K562 (cell line): Measurements from ENCODE around the gene ITGB2.

ENCODE experiments used
- BCL6 ChIP-seq: fragments of 250-450 bp; sonication (Bioruptor Pico); IDR thresholded peaks from 2 replicates; pipeline ENCODE4 v1.4.0; 2020
- EZH2 ChIP-seq: IDR thresholded peaks from 2 replicates; pipeline ENCODE4 v1.6.1; 2012; ENCODE audit warnings: low read depth, mild to moderate bottlenecking, inconsistent platforms, low read length, borderline replicate concordance
- HNRNPUL1 ChIP-seq: fragments of 200-400 bp; formaldehyde crosslinking; IDR thresholded peaks from 2 replicates; pipeline ENCODE4 v1.6.1; 2017; ENCODE audit warnings: low read length
- MAFF ChIP-seq: IDR thresholded peaks from 2 replicates; pipeline ENCODE4 v1.6.1; 2012; ENCODE audit warnings: low read length, improper control_type of control experiment
- PHF21A ChIP-seq: fragments of 450-650 bp; IDR thresholded peaks from 2 replicates; pipeline ENCODE4 v1.6.1; 2017; ENCODE audit warnings: low read depth, borderline replicate concordance
- POLR2A ChIP-seq: fragments of 450-650 bp; conservative IDR thresholded peaks from 2 replicates; pipeline ENCODE4 v1.6.1; 2016
- SIN3A ChIP-seq, 2 experiments: fragments of 150-350 bp in 1 of 2; IDR thresholded peaks; 2 replicates each; pipeline ENCODE4 v1.6.1; 2011 to 2016; ENCODE audit warnings: borderline replicate concordance in 2 of 2, low read depth in 2 of 2, low read length in 2 of 2, mild to moderate bottlenecking in 2 of 2, moderate library complexity in 2 of 2; ENCODE audit not compliant: control insufficient read depth in 1 of 2
- TGIF2 ChIP-seq: sonication (generic); formaldehyde crosslinking; IDR thresholded peaks from 2 replicates; pipeline ENCODE4 v1.8.1; 2022; ENCODE audit warnings: mild to moderate bottlenecking, missing genetic modification reagents, moderate library complexity
- ZNF436 ChIP-seq: fragments of 250-450, 450-650 bp; sonication (Bioruptor Pico); formaldehyde crosslinking; IDR thresholded peaks from 2 replicates; pipeline ENCODE4 v1.7.0; 2020; ENCODE audit warnings: mild to moderate bottlenecking
- TF ChIP-seq, protein P1 (sequence below): sonication (generic); formaldehyde crosslinking; IDR thresholded peaks from 2 replicates; pipeline ENCODE4 v1.8.1; 2023; ENCODE audit warnings: mild to moderate bottlenecking, missing genetic modification reagents
- TF ChIP-seq, protein P2 (sequence below), 3 experiments: IDR thresholded peaks in 2 of 3; conservative IDR thresholded peaks in 1 of 3; 2 replicates each; pipeline ENCODE4 v1.5.1; 2011 to 2012; ENCODE audit warnings: low read length in 3 of 3, mild to moderate bottlenecking in 3 of 3, control low read depth in 2 of 3, improper control_type of control experiment in 1 of 3, inconsistent platforms in 1 of 3, low read depth in 1 of 3, mixed read lengths in 1 of 3, moderate library complexity in 1 of 3; ENCODE audit not compliant: insufficient read depth in 2 of 3
- TF ChIP-seq, protein P3 (sequence below), 2 experiments: fragments of 450-650 bp; IDR thresholded peaks; 2 replicates each; pipeline ENCODE4 v1.6.1; 2018; ENCODE audit warnings: mild to moderate bottlenecking in 2 of 2, low read depth in 1 of 2; ENCODE audit not compliant: partially characterized antibody in 2 of 2

DNA sequence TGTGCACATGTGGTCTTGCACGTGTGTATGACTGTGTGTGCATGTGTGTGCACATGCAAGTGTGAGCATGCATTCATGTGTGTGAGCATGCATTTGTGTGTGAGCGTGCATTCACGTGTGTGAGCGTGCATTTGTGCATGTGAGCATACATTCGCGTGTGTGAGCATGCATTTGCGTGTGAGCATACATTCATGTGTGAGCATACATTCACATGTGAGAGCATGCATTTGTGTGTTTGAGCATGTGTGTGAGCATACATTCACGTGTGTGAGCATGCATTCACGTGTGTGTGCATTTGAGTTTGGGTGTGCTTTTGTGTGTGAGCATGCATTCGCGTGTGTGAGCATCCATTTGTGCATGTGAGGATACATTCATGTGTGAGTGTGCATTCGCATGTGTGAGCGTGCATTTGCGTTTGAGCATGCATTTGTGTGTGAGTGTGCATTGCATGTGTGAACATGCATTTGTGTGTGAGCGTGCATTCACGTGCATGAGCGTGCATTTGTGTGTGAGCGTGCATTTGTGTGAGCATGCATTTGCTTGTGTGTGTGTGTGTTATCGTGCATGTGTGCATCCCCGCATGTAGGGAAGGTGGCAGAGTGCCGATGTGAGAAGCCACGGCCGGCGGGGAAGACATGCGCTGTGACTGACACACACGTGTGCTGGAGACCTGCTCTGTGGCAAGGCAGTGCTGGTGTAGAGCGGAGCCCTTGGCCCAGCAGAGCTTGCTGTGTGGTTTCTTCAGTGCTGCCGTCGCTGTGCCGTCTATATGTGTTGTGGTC lies 18.2 kb downstream of the ITGB2 start:
- no peak for TF ChIP-seq TGIF2
- no peak for TF ChIP-seq EZH2
- TF ChIP-seq, protein P1, sequence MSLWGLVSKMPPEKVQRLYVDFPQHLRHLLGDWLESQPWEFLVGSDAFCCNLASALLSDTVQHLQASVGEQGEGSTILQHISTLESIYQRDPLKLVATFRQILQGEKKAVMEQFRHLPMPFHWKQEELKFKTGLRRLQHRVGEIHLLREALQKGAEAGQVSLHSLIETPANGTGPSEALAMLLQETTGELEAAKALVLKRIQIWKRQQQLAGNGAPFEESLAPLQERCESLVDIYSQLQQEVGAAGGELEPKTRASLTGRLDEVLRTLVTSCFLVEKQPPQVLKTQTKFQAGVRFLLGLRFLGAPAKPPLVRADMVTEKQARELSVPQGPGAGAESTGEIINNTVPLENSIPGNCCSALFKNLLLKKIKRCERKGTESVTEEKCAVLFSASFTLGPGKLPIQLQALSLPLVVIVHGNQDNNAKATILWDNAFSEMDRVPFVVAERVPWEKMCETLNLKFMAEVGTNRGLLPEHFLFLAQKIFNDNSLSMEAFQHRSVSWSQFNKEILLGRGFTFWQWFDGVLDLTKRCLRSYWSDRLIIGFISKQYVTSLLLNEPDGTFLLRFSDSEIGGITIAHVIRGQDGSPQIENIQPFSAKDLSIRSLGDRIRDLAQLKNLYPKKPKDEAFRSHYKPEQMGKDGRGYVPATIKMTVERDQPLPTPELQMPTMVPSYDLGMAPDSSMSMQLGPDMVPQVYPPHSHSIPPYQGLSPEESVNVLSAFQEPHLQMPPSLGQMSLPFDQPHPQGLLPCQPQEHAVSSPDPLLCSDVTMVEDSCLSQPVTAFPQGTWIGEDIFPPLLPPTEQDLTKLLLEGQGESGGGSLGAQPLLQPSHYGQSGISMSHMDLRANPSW (CRISPR knock-in tag): no peak
- TF ChIP-seq, protein P2, sequence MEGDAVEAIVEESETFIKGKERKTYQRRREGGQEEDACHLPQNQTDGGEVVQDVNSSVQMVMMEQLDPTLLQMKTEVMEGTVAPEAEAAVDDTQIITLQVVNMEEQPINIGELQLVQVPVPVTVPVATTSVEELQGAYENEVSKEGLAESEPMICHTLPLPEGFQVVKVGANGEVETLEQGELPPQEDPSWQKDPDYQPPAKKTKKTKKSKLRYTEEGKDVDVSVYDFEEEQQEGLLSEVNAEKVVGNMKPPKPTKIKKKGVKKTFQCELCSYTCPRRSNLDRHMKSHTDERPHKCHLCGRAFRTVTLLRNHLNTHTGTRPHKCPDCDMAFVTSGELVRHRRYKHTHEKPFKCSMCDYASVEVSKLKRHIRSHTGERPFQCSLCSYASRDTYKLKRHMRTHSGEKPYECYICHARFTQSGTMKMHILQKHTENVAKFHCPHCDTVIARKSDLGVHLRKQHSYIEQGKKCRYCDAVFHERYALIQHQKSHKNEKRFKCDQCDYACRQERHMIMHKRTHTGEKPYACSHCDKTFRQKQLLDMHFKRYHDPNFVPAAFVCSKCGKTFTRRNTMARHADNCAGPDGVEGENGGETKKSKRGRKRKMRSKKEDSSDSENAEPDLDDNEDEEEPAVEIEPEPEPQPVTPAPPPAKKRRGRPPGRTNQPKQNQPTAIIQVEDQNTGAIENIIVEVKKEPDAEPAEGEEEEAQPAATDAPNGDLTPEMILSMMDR (IDR thresholded peaks at IDR 0.05 in 2 of 3, conservative IDR thresholded peaks at IDR 0.05 in 1 of 3; ENCODE audit: insufficient read depth in 2 of 3, low read depth in 1 of 3, low read length in 3 of 3): no peak
- no peak for TF ChIP-seq PHF21A
- TF ChIP-seq, protein P3, sequence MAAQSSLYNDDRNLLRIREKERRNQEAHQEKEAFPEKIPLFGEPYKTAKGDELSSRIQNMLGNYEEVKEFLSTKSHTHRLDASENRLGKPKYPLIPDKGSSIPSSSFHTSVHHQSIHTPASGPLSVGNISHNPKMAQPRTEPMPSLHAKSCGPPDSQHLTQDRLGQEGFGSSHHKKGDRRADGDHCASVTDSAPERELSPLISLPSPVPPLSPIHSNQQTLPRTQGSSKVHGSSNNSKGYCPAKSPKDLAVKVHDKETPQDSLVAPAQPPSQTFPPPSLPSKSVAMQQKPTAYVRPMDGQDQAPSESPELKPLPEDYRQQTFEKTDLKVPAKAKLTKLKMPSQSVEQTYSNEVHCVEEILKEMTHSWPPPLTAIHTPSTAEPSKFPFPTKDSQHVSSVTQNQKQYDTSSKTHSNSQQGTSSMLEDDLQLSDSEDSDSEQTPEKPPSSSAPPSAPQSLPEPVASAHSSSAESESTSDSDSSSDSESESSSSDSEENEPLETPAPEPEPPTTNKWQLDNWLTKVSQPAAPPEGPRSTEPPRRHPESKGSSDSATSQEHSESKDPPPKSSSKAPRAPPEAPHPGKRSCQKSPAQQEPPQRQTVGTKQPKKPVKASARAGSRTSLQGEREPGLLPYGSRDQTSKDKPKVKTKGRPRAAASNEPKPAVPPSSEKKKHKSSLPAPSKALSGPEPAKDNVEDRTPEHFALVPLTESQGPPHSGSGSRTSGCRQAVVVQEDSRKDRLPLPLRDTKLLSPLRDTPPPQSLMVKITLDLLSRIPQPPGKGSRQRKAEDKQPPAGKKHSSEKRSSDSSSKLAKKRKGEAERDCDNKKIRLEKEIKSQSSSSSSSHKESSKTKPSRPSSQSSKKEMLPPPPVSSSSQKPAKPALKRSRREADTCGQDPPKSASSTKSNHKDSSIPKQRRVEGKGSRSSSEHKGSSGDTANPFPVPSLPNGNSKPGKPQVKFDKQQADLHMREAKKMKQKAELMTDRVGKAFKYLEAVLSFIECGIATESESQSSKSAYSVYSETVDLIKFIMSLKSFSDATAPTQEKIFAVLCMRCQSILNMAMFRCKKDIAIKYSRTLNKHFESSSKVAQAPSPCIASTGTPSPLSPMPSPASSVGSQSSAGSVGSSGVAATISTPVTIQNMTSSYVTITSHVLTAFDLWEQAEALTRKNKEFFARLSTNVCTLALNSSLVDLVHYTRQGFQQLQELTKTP (IDR thresholded peaks at IDR 0.05; ENCODE audit: low read depth in 1 of 2, partially characterized antibody in 2 of 2): no peak
- no peak for TF ChIP-seq SIN3A (IDR thresholded peaks at IDR 0.05; ENCODE audit: borderline replicate concordance in 2 of 2, control insufficient read depth in 1 of 2, low read depth in 2 of 2, low read length in 2 of 2)
- TF ChIP-seq HNRNPUL1: no peak
- TF ChIP-seq MAFF: no peak
- no peak for TF ChIP-seq ZNF436 (CRISPR knock-in tag)
- TF ChIP-seq POLR2A: no peak
- TF ChIP-seq BCL6 (CRISPR knock-in tag): no peak
